ENCODE data around the gene RNF17. TPM values are rescaled to one million over a fixed set of nuclear protein-coding genes. Genes with fewer than 3 reads are reported as not detected.

The RNF17 gene
- total RNA-seq, 1 donor from 2014 or later = 0.52 TPM

GRCh38 chr13:24927810-24928404 is 163.9 kb downstream of the RNF17 start:
- H3K36me3 ChIP-seq (ENCODE audit: control insufficient read depth in 3 of 3, insufficient read depth in 3 of 3, low read length in 3 of 3) = no peaks in the 10 kb centered on the region
- H3K9ac ChIP-seq (ENCODE audit: low read depth in 1 of 3, low read length in 3 of 3) = no peak overlapping the region
- H3K27ac ChIP-seq (ENCODE audit: low read depth, low read length) = no peak overlapping the region
- H3K4me1 ChIP-seq (ENCODE audit: control insufficient read depth in 3 of 3, insufficient read depth in 3 of 3, low read length in 3 of 3) = no peaks in the 10 kb centered on the region
- H3K9me3 ChIP-seq (ENCODE audit: control insufficient read depth in 3 of 3, low read length in 3 of 3) = no peaks in the 10 kb centered on the region
- peaks cover 7 to 18% (median 8%) of the 10 kb centered on the region in 3 donors for H3K27me3 ChIP-seq (ENCODE audit: control insufficient read depth in 3 of 3, insufficient read depth in 3 of 3, low read length in 3 of 3)
- H3K4me3 ChIP-seq (ENCODE audit: low read length in 3 of 3) = no peak overlapping the region

- Histone ChIP-seq H3K9ac (ENCODE audit: low read depth in 1 of 3, low read length in 3 of 3) (no peak overlapping the region), H3K36me3 (ENCODE audit: control insufficient read depth in 3 of 3, insufficient read depth in 3 of 3, low read length in 3 of 3) (no peaks in the 10 kb centered on the region), H3K27ac (ENCODE audit: low read depth, low read length) (no peak overlapping the region), H3K4me1 (ENCODE audit: control insufficient read depth in 3 of 3, insufficient read depth in 3 of 3, low read length in 3 of 3) (no peaks in the 10 kb centered on the region), H3K4me3 (ENCODE audit: low read length in 3 of 3) (no peak overlapping the region), H3K27me3 (ENCODE audit: control insufficient read depth in 3 of 3, insufficient read depth in 3 of 3, low read length in 3 of 3) (peaks cover 7 to 21% (median 13%) of the 10 kb centered on the region in 3 donors), H3K9me3 (ENCODE audit: control insufficient read depth in 3 of 3, low read length in 3 of 3) (no peaks in the 10 kb centered on the region)
Measured at GRCh38 chr13:24929196-24929595, 165.2 kb downstream of the RNF17 start.

Other genes starting within 250 kb of the RNF17 start
- gene ATP12A, start 83.8 kb upstream of the RNF17 start, total RNA-seq = not detected

All from skeletal muscle tissue (tissue), 4 donors.